ENCODE data around the gene MLXIP. TPM values are rescaled to one million over a fixed set of nuclear protein-coding genes. Genes with fewer than 3 reads are reported as not detected.

Gene MLXIP
- total and polyA plus RNA-seq, 2 donors (not counting 3 experiments of a cell fraction or from before 2014, with no cell fraction given) = 22.0 to 72.5 TPM

- POLR2A ChIA-PET = no interaction called here
- Histone ChIP-seq H3K9ac (replicated peaks; ENCODE audit: extremely low read depth, insufficient read depth, low read length) (no peak overlapping the region), H3K27me3 (ENCODE audit: control insufficient read depth in 2 of 2, insufficient read depth in 2 of 2, low read length in 2 of 2) (no peaks in the 10 kb centered on the region), H3K4me3 (replicated peaks in 1 of 3; ENCODE audit: insufficient read depth in 1 of 3, low read depth in 1 of 3, low read length in 3 of 3) (no peak overlapping the region), H3K79me2 (ENCODE audit: control insufficient read depth, insufficient read depth, low read length) (no peaks in the 10 kb centered on the region), H3K9me3 (replicated peaks; ENCODE audit: control insufficient read depth, insufficient read depth, low read length) (no peaks in the 10 kb centered on the region), H3K4me2 (ENCODE audit: insufficient read depth, low read length) (no peak overlapping the region), H3K4me1 (ENCODE audit: control insufficient read depth, extremely low read depth, insufficient read depth, low read length) (peaks cover 19% of the 10 kb centered on the region), H2AFZ (ENCODE audit: low read depth, low read length) (no peak overlapping the region), H3K9me1 (replicated peaks; ENCODE audit: control insufficient read depth, extremely low read depth, insufficient read depth, low read length) (no peaks in the 10 kb centered on the region), H4K20me1 (replicated peaks; ENCODE audit: control insufficient read depth, extremely low read depth, insufficient read depth, low read length) (no peaks in the 10 kb centered on the region), H3K36me3 (ENCODE audit: control insufficient read depth in 2 of 2, extremely low read depth in 1 of 2, insufficient read depth in 2 of 2, low read length in 2 of 2) (peaks cover 0 to 2% of the 10 kb centered on the region in 2 experiments), H3K27ac (ENCODE audit: insufficient read depth, low read depth, low read length) (no peak overlapping the region)
- CTCF ChIA-PET = interaction anchor here (3.8 kb wide), 1 partner anchor 64 kb away, joined by 12 read pairs; no protein-coding TSS in a partner anchor
- TF ChIP-seq GATA2 (IDR thresholded peaks at IDR 0.05; ENCODE audit: insufficient read depth, insufficient read length, low read depth, low read length) (peak; percentile 59), FOS (IDR thresholded peaks at IDR 0.05; ENCODE audit: borderline replicate concordance, insufficient read depth, low read length) (no peak)
- DNase-seq (ENCODE audit: low read depth, low spot score) = peak; percentile 20
- BruUV-seq (replicated peaks) = no TSS peak
- peak; percentile 48 for FAIRE-seq
- dilution Hi-C loops (cut with MboI; ENCODE audit: extremely low pct_ligation_motif_present, low sequenced_read_pairs) = no loop called here
- intact Hi-C loops (cut with micrococcal nuclease) = no loop called here
Measured at GRCh38 chr12:122058549-122059149, 19.9 kb upstream of the MLXIP start.

GRCh38 chr12:122059203-122059960 is 19.2 kb upstream of the MLXIP start:
- BruUV-seq (replicated peaks) = no TSS peak
- no peak for TF ChIP-seq POLR2A (IDR thresholded peaks at IDR 0.05; ENCODE audit: low read depth, low read length)
- TF ChIP-seq CTCF (IDR thresholded peaks at IDR 0.05; ENCODE audit: extremely low read depth in 1 of 2, insufficient read depth in 1 of 2, low read depth in 1 of 2, low read length in 2 of 2) = no peak
- no peak for TF ChIP-seq POLR2AphosphoS5 (IDR thresholded peaks at IDR 0.05; ENCODE audit: insufficient read depth, low read depth, low read length)
- TF ChIP-seq FOS (IDR thresholded peaks at IDR 0.05; ENCODE audit: borderline replicate concordance, insufficient read depth, low read length) = no peak
- TF ChIP-seq MYC (IDR thresholded peaks at IDR 0.05; ENCODE audit: low read depth, low read length) = no peak
- TF ChIP-seq GATA2 (IDR thresholded peaks at IDR 0.05; ENCODE audit: insufficient read depth, insufficient read length, low read depth, low read length) = no peak
- no peak for TF ChIP-seq EZH2 (IDR thresholded peaks at IDR 0.05; ENCODE audit: borderline replicate concordance, low read depth, low read length, severe bottlenecking)
- no peak for TF ChIP-seq JUN (IDR thresholded peaks at IDR 0.05; ENCODE audit: borderline replicate concordance, insufficient read depth, insufficient read length, low read depth)
- TF ChIP-seq MAX (IDR thresholded peaks at IDR 0.05; ENCODE audit: insufficient read depth, insufficient read length) = no peak
- peaks cover 0 to 2% of the 10 kb centered on the region in 2 experiments for H3K36me3 ChIP-seq (ENCODE audit: control insufficient read depth in 2 of 2, extremely low read depth in 1 of 2, insufficient read depth in 2 of 2, low read length in 2 of 2)
- FAIRE-seq (no peak), DNase-seq (ENCODE audit: low read depth, low spot score) (no peak)
- POLR2A ChIA-PET = no interaction called here
- H3K4me2 ChIP-seq (ENCODE audit: insufficient read depth, low read length) = no peak overlapping the region
- no peaks in the 10 kb centered on the region for H3K27me3 ChIP-seq (ENCODE audit: control insufficient read depth in 2 of 2, insufficient read depth in 2 of 2, low read length in 2 of 2)
- intact Hi-C loops (cut with micrococcal nuclease) = no loop called here
- no peak overlapping the region for H3K27ac ChIP-seq (ENCODE audit: insufficient read depth, low read depth, low read length)
- no peak overlapping the region for H2AFZ ChIP-seq (ENCODE audit: low read depth, low read length)
- CTCF ChIA-PET = interaction anchor here (1.7 to 3.8 kb wide), 2 partner anchors 21 to 64 kb away, joined by 4 to 12 read pairs; no protein-coding TSS in a partner anchor
- peaks cover 26% of the 10 kb centered on the region for H3K4me1 ChIP-seq (ENCODE audit: control insufficient read depth, extremely low read depth, insufficient read depth, low read length)
- H4K20me1 ChIP-seq (replicated peaks; ENCODE audit: control insufficient read depth, extremely low read depth, insufficient read depth, low read length) = no peaks in the 10 kb centered on the region
- dilution Hi-C loops (cut with MboI; ENCODE audit: extremely low pct_ligation_motif_present, low sequenced_read_pairs) = no loop called here
- no peak overlapping the region for H3K4me3 ChIP-seq (replicated peaks in 1 of 3; ENCODE audit: insufficient read depth in 1 of 3, low read depth in 1 of 3, low read length in 3 of 3)
- H3K9ac ChIP-seq (replicated peaks; ENCODE audit: extremely low read depth, insufficient read depth, low read length) = no peak overlapping the region
- no peaks in the 10 kb centered on the region for H3K9me1 ChIP-seq (replicated peaks; ENCODE audit: control insufficient read depth, extremely low read depth, insufficient read depth, low read length)
- H3K79me2 ChIP-seq (ENCODE audit: control insufficient read depth, insufficient read depth, low read length) = no peaks in the 10 kb centered on the region
- H3K9me3 ChIP-seq (replicated peaks; ENCODE audit: control insufficient read depth, insufficient read depth, low read length) = no peaks in the 10 kb centered on the region

Measured in endothelial cell of umbilical vein (primary cell).